ENCODE measurements around the gene CDC73. TPM values are rescaled to one million over a fixed set of nuclear protein-coding genes. Genes with fewer than 3 reads are reported as not detected.
A peak's percentile ranks its signal among the peaks of the same experiment; 100 is the strongest.

CDC73 gene
- total RNA-seq, 1 donor from 2014 or later, result 25.6 TPM

GRCh38 chr1:193102662-193103061 is 19.2 kb upstream of the CDC73 start:
- Histone ChIP-seq H3K9ac (ENCODE audit: low read depth in 1 of 3, low read length in 3 of 3) (no peak overlapping the region), H3K9me3 (ENCODE audit: control insufficient read depth in 3 of 3, low read length in 3 of 3) (no peaks in the 10 kb centered on the region), H3K27ac (ENCODE audit: low read depth, low read length) (no peak overlapping the region), H3K36me3 (ENCODE audit: control insufficient read depth in 3 of 3, insufficient read depth in 3 of 3, low read length in 3 of 3) (peaks cover 8 to 19% (median 13%) of the 10 kb centered on the region in 3 donors), H3K27me3 (ENCODE audit: control insufficient read depth in 3 of 3, insufficient read depth in 3 of 3, low read length in 3 of 3) (no peaks in the 10 kb centered on the region), H3K4me1 (ENCODE audit: control insufficient read depth in 3 of 3, insufficient read depth in 3 of 3, low read length in 3 of 3) (peaks cover 16 to 18% (median 17%) of the 10 kb centered on the region in 3 donors), H3K4me3 (ENCODE audit: low read length in 3 of 3) (no peak overlapping the region)

- Histone ChIP-seq H3K9ac (ENCODE audit: low read depth in 1 of 3, low read length in 3 of 3) (peak overlapping the region; percentile 87 to 92 (median 91)), H3K4me1 (ENCODE audit: control insufficient read depth in 3 of 3, insufficient read depth in 3 of 3, low read length in 3 of 3) (peaks cover 16 to 18% (median 17%) of the 10 kb centered on the region in 3 donors), H3K36me3 (ENCODE audit: control insufficient read depth in 3 of 3, insufficient read depth in 3 of 3, low read length in 3 of 3) (peaks cover 8 to 13% (median 11%) of the 10 kb centered on the region in 3 donors), H3K9me3 (ENCODE audit: control insufficient read depth in 3 of 3, low read length in 3 of 3) (no peaks in the 10 kb centered on the region), H3K27ac (ENCODE audit: low read depth, low read length) (peak overlapping the region; percentile 93), H3K27me3 (ENCODE audit: control insufficient read depth in 3 of 3, insufficient read depth in 3 of 3, low read length in 3 of 3) (no peaks in the 10 kb centered on the region), H3K4me3 (ENCODE audit: low read length in 3 of 3) (peak overlapping the region; percentile 82 to 98 (median 87))
Measured at GRCh38 chr1:193103759-193104501, 17.9 kb upstream of the CDC73 start.

GRCh38 chr1:193104502-193104906 is 17.3 kb upstream of the CDC73 start:
- Histone ChIP-seq H3K9me3 (ENCODE audit: control insufficient read depth in 3 of 3, low read length in 3 of 3) (no peaks in the 10 kb centered on the region), H3K27me3 (ENCODE audit: control insufficient read depth in 3 of 3, insufficient read depth in 3 of 3, low read length in 3 of 3) (no peaks in the 10 kb centered on the region), H3K27ac (ENCODE audit: low read depth, low read length) (peak overlapping the region; percentile 93), H3K36me3 (ENCODE audit: control insufficient read depth in 3 of 3, insufficient read depth in 3 of 3, low read length in 3 of 3) (peaks cover 4 to 8% (median 7%) of the 10 kb centered on the region in 3 donors), H3K4me3 (ENCODE audit: low read length in 3 of 3) (peak overlapping the region; percentile 82 to 98 (median 87)), H3K9ac (ENCODE audit: low read depth in 1 of 3, low read length in 3 of 3) (peak overlapping the region; percentile 87 to 92 (median 91)), H3K4me1 (ENCODE audit: control insufficient read depth in 3 of 3, insufficient read depth in 3 of 3, low read length in 3 of 3) (peaks cover 16 to 18% (median 17%) of the 10 kb centered on the region in 3 donors)

GRCh38 chr1:193104907-193105820 is 16.7 kb upstream of the CDC73 start, which contains the start of gene GLRX2:
TSS of gene GLRX2 (minus strand) at chr1:193105414. CDS start at chr1:193105382, 32 bp downstream.
- Histone ChIP-seq H3K27me3 (ENCODE audit: control insufficient read depth in 3 of 3, insufficient read depth in 3 of 3, low read length in 3 of 3) (no peaks in the 10 kb centered on the region), H3K9me3 (ENCODE audit: control insufficient read depth in 3 of 3, low read length in 3 of 3) (no peaks in the 10 kb centered on the region), H3K36me3 (ENCODE audit: control insufficient read depth in 3 of 3, insufficient read depth in 3 of 3, low read length in 3 of 3) (peaks cover 0 to 3% (median 3%) of the 10 kb centered on the region in 3 donors), H3K9ac (ENCODE audit: low read depth in 1 of 3, low read length in 3 of 3) (peak within 1 kb of the TSS; percentile 87 to 92 (median 91)), H3K4me3 (ENCODE audit: low read length in 3 of 3) (peak within 1 kb of the TSS; percentile 82 to 98 (median 87)), H3K4me1 (ENCODE audit: control insufficient read depth in 3 of 3, insufficient read depth in 3 of 3, low read length in 3 of 3) (peaks cover 16 to 18% (median 17%) of the 10 kb centered on the region in 3 donors), H3K27ac (ENCODE audit: low read depth, low read length) (peak within 1 kb of the TSS; percentile 93)

GRCh38 chr1:193105821-193106177 is 16.0 kb upstream of the CDC73 start:
- peaks cover 16 to 18% (median 17%) of the 10 kb centered on the region in 3 donors for H3K4me1 ChIP-seq (ENCODE audit: control insufficient read depth in 3 of 3, insufficient read depth in 3 of 3, low read length in 3 of 3)
- peak overlapping the region; percentile 82 to 94 (median 87) for H3K4me3 ChIP-seq (ENCODE audit: low read length in 3 of 3)
- H3K9ac ChIP-seq (ENCODE audit: low read depth in 1 of 3, low read length in 3 of 3), result peak overlapping the region; percentile 87 to 92 (median 89)
- H3K9me3 ChIP-seq (ENCODE audit: control insufficient read depth in 3 of 3, low read length in 3 of 3), result no peaks in the 10 kb centered on the region
- peak overlapping the region; percentile 93 for H3K27ac ChIP-seq (ENCODE audit: low read depth, low read length)
- H3K27me3 ChIP-seq (ENCODE audit: control insufficient read depth in 3 of 3, insufficient read depth in 3 of 3, low read length in 3 of 3), result no peaks in the 10 kb centered on the region
- no peaks in the 10 kb centered on the region for H3K36me3 ChIP-seq (ENCODE audit: control insufficient read depth in 3 of 3, insufficient read depth in 3 of 3, low read length in 3 of 3)

- no peaks in the 10 kb centered on the region for H3K36me3 ChIP-seq (ENCODE audit: control insufficient read depth in 3 of 3, insufficient read depth in 3 of 3, low read length in 3 of 3)
- no peak overlapping the region for H3K9ac ChIP-seq (ENCODE audit: low read depth in 1 of 3, low read length in 3 of 3)
- no peak overlapping the region for H3K27ac ChIP-seq (ENCODE audit: low read depth, low read length)
- no peaks in the 10 kb centered on the region for H3K27me3 ChIP-seq (ENCODE audit: control insufficient read depth in 3 of 3, insufficient read depth in 3 of 3, low read length in 3 of 3)
- no peak overlapping the region for H3K4me3 ChIP-seq (ENCODE audit: low read length in 3 of 3)
- H3K9me3 ChIP-seq (ENCODE audit: control insufficient read depth in 3 of 3, low read length in 3 of 3), result no peaks in the 10 kb centered on the region
- peaks cover 14 to 21% (median 15%) of the 10 kb centered on the region in 3 donors for H3K4me1 ChIP-seq (ENCODE audit: control insufficient read depth in 3 of 3, insufficient read depth in 3 of 3, low read length in 3 of 3)
Measured at GRCh38 chr1:193108471-193108870, 13.4 kb upstream of the CDC73 start.

- Histone ChIP-seq H3K9ac (ENCODE audit: low read depth in 1 of 3, low read length in 3 of 3) (no peak overlapping the region), H3K27me3 (ENCODE audit: control insufficient read depth in 3 of 3, insufficient read depth in 3 of 3, low read length in 3 of 3) (no peaks in the 10 kb centered on the region), H3K36me3 (ENCODE audit: control insufficient read depth in 3 of 3, insufficient read depth in 3 of 3, low read length in 3 of 3) (no peaks in the 10 kb centered on the region), H3K27ac (ENCODE audit: low read depth, low read length) (no peak overlapping the region), H3K4me1 (ENCODE audit: control insufficient read depth in 3 of 3, insufficient read depth in 3 of 3, low read length in 3 of 3) (peaks cover 3 to 10% (median 6%) of the 10 kb centered on the region in 3 donors), H3K9me3 (ENCODE audit: control insufficient read depth in 3 of 3, low read length in 3 of 3) (no peaks in the 10 kb centered on the region), H3K4me3 (ENCODE audit: low read length in 3 of 3) (no peak overlapping the region)
Measured at GRCh38 chr1:193109619-193110018, 12.2 kb upstream of the CDC73 start.

GRCh38 chr1:193110246-193110645 is 11.6 kb upstream of the CDC73 start:
- Histone ChIP-seq H3K9ac (ENCODE audit: low read depth in 1 of 3, low read length in 3 of 3) (no peak overlapping the region), H3K27me3 (ENCODE audit: control insufficient read depth in 3 of 3, insufficient read depth in 3 of 3, low read length in 3 of 3) (no peaks in the 10 kb centered on the region), H3K4me3 (ENCODE audit: low read length in 3 of 3) (no peak overlapping the region), H3K4me1 (ENCODE audit: control insufficient read depth in 3 of 3, insufficient read depth in 3 of 3, low read length in 3 of 3) (peaks cover 3 to 9% (median 6%) of the 10 kb centered on the region in 3 donors), H3K36me3 (ENCODE audit: control insufficient read depth in 3 of 3, insufficient read depth in 3 of 3, low read length in 3 of 3) (no peaks in the 10 kb centered on the region), H3K9me3 (ENCODE audit: control insufficient read depth in 3 of 3, low read length in 3 of 3) (no peaks in the 10 kb centered on the region), H3K27ac (ENCODE audit: low read depth, low read length) (no peak overlapping the region)

GRCh38 chr1:193110864-193111263 is 11.0 kb upstream of the CDC73 start:
- H3K36me3 ChIP-seq (ENCODE audit: control insufficient read depth in 3 of 3, insufficient read depth in 3 of 3, low read length in 3 of 3), result no peaks in the 10 kb centered on the region
- peaks cover 1 to 11% (median 3%) of the 10 kb centered on the region in 3 donors for H3K4me1 ChIP-seq (ENCODE audit: control insufficient read depth in 3 of 3, insufficient read depth in 3 of 3, low read length in 3 of 3)
- H3K9ac ChIP-seq (ENCODE audit: low read depth in 1 of 3, low read length in 3 of 3), result no peak overlapping the region
- no peaks in the 10 kb centered on the region for H3K9me3 ChIP-seq (ENCODE audit: control insufficient read depth in 3 of 3, low read length in 3 of 3)
- H3K27me3 ChIP-seq (ENCODE audit: control insufficient read depth in 3 of 3, insufficient read depth in 3 of 3, low read length in 3 of 3), result no peaks in the 10 kb centered on the region
- no peak overlapping the region for H3K27ac ChIP-seq (ENCODE audit: low read depth, low read length)
- no peak overlapping the region for H3K4me3 ChIP-seq (ENCODE audit: low read length in 3 of 3)

All from skeletal muscle tissue (tissue), 4 donors.